ENCODE data around the gene RMC1.
"Not testable (repeated sequence)": the region's sequence is repeated elsewhere in the genome, so short reads cannot be mapped to it uniquely, and the experiment has no call there.

The RMC1 gene

GRCh38 chr18:23503038-23503962 lies at the start of gene RMC1:
TSS of gene RMC1 (plus strand) at chr18:23503511. CDS start at chr18:23503619, 108 bp downstream.
- peak; percentile 97 to 99 (median 98) for DNase-seq (ENCODE audit: low read depth in 4 of 4, low spot score in 1 of 4)

GRCh38 chr18:23453680-23454058 lies 49.6 kb upstream of the RMC1 start:
- no peak for DNase-seq (ENCODE audit: low read depth in 4 of 4, low spot score in 1 of 4)

GRCh38 chr18:23456835-23457234 lies 46.5 kb upstream of the RMC1 start:
- DNase-seq (ENCODE audit: low read depth in 4 of 4, low spot score in 1 of 4): no peak

GRCh38 chr18:23458830-23459529 lies 44.3 kb upstream of the RMC1 start:
- DNase-seq (ENCODE audit: low read depth in 4 of 4, low spot score in 1 of 4): no peak

GRCh38 chr18:23459530-23459921 lies 43.8 kb upstream of the RMC1 start:
- DNase-seq (ENCODE audit: low read depth in 4 of 4, low spot score in 1 of 4): no peak

GRCh38 chr18:23460285-23461273 lies 42.7 kb upstream of the RMC1 start:
- no peak for DNase-seq (ENCODE audit: low read depth in 4 of 4, low spot score in 1 of 4)

GRCh38 chr18:23462876-23463275 lies 40.4 kb upstream of the RMC1 start:
- no peak for DNase-seq (ENCODE audit: low read depth in 4 of 4, low spot score in 1 of 4)

- no peak for DNase-seq (ENCODE audit: low read depth in 4 of 4, low spot score in 1 of 4)
Observed at GRCh38 chr18:23468753-23469459, 34.4 kb upstream of the RMC1 start.

GRCh38 chr18:23470620-23471387 lies 32.5 kb upstream of the RMC1 start:
- DNase-seq (ENCODE audit: low read depth in 4 of 4, low spot score in 1 of 4): no peak

GRCh38 chr18:23471486-23471885 lies 31.8 kb upstream of the RMC1 start:
- no peak for DNase-seq (ENCODE audit: low read depth in 4 of 4, low spot score in 1 of 4)

- no peak for DNase-seq (ENCODE audit: low read depth in 4 of 4, low spot score in 1 of 4)
Observed at GRCh38 chr18:23479829-23480505, 23.3 kb upstream of the RMC1 start.

GRCh38 chr18:23484561-23485182 lies 18.6 kb upstream of the RMC1 start:
- DNase-seq (ENCODE audit: low read depth in 4 of 4, low spot score in 1 of 4): no peak

- DNase-seq (ENCODE audit: low read depth in 4 of 4, low spot score in 1 of 4): no peak
Observed at GRCh38 chr18:23485386-23485785, 17.9 kb upstream of the RMC1 start.

GRCh38 chr18:23487738-23488570 lies 15.4 kb upstream of the RMC1 start:
- DNase-seq (ENCODE audit: low read depth in 4 of 4, low spot score in 1 of 4): peak in 1 of 4 experiments; percentile 18

- not testable (repeated sequence) for DNase-seq (ENCODE audit: low read depth in 4 of 4, low spot score in 1 of 4)
Observed at GRCh38 chr18:23489586-23489985, 13.7 kb upstream of the RMC1 start.

GRCh38 chr18:23493654-23494053 lies 9.7 kb upstream of the RMC1 start:
- DNase-seq (ENCODE audit: low read depth in 4 of 4, low spot score in 1 of 4): no peak

- DNase-seq (ENCODE audit: low read depth in 4 of 4, low spot score in 1 of 4): no peak
Observed at GRCh38 chr18:23494992-23495391, 8.3 kb upstream of the RMC1 start.

Measured in stimulated activated CD4-positive, alpha-beta T cell treated with anti-CD3 and anti-CD28 coated beads, Interleukin-1b, Interleukin-23, amount 100 ng/mL, for 24 hours (primary cell).